Left lung (tissue), 10 donors: ENCODE results near the gene PEX5L. TPM values are rescaled to one million over a fixed set of nuclear protein-coding genes. Genes with fewer than 3 reads are reported as not detected.

Source experiments
- ATAC-seq: fragments of 200-7000 bp; cut with Tn5 transposase; one replicate; pipeline ENCODE4 v1.9.1; 2020; ENCODE audit warnings: moderate library complexity
- DNase-seq, 4 donors: peaks; one replicate each; pipeline ENCODE4 v3.0.0-alpha.2; 2013 to 2020
- H3K27ac ChIP-seq, 2 donors: fragments of 200-600 bp; sonication (generic) in 1 of 2; one replicate each; pipeline versions ENCODE4 v1.5.0 to v1.8.0; 2020 to 2021
- H3K27me3 ChIP-seq, 2 donors: fragments of 200-600 bp; sonication (generic) in 1 of 2; one replicate each; pipeline versions ENCODE4 v1.5.0 to v1.8.0; 2020 to 2021
- H3K36me3 ChIP-seq, 2 donors: fragments of 200-600 bp; sonication (generic) in 1 of 2; one replicate each; pipeline versions ENCODE4 v1.5.0 to v1.8.0; 2020 to 2021
- H3K4me1 ChIP-seq, 2 donors: fragments of 200-600 bp; one replicate each; pipeline ENCODE4 v1.8.0; 2021
- H3K4me3 ChIP-seq, 2 donors: fragments of 200-600 bp; sonication (generic) in 1 of 2; one replicate each; pipeline versions ENCODE4 v1.5.0 to v1.8.0; 2020 to 2021; ENCODE audit warnings: mild to moderate bottlenecking in 1 of 2
- H3K9me3 ChIP-seq, 2 donors: fragments of 200-600 bp; sonication (generic) in 1 of 2; one replicate each; pipeline versions ENCODE4 v1.5.0 to v1.8.0; 2020 to 2021
- CTCF ChIP-seq, 2 donors: fragments of 200-600 bp; sonication (generic) in 1 of 2; IDR thresholded peaks; one replicate each; pipeline versions ENCODE4 v1.5.0 to v1.8.0; 2021; ENCODE audit warnings: antibody characterized with exemption in 2 of 2
- intact Hi-C, 2 donors: fragments of 100-400 bp; cut with DNase I; formaldehyde crosslinking; loops; one replicate each; pipeline versions ENCODE4 v1.11.2 to v1.14.2; 2022
- polyA plus RNA-seq, 6 donors: library from polyadenylated mRNA; unstranded; fragments of 120-200 nt; gene quantifications; one replicate each; pipeline ENCODE4 v1.2.1, GENCODE V29; 2013; ENCODE audit not compliant: insufficient read length in 6 of 6
- total RNA-seq, 2 donors: library from RNA; stranded (reverse); fragmentation: NEBNext Ultra II Directional; extraction: Animal tissue kit (Norgen Biotek cat#: 25700); gene quantifications; one replicate each; pipeline ENCODE4 v1.2.1, GENCODE V29; 2021
- donor health status: DM: no; HTN: yes; CAD: no.
- donor health status: DM: no; HTN: no; CAD: no.

The PEX5L gene
- total and polyA plus RNA-seq, 8 donors: 0.33 to 0.63 (median 0.49) TPM; not detected in 2

- Histone ChIP-seq H3K27me3 (no peaks in the 10 kb centered on the region), H3K27ac (no peak overlapping the region), H3K36me3 (no peaks in the 10 kb centered on the region), H3K9me3 (no peaks in the 10 kb centered on the region), H3K4me3 (no peak overlapping the region), H3K4me1 (no peaks in the 10 kb centered on the region)
- DNase-seq (no peak), ATAC-seq (peak; percentile 65)
- TF ChIP-seq CTCF (IDR thresholded peaks at IDR 0.05): no peak
- intact Hi-C loops: no loop called here
These were observed 184.4 kb downstream of the PEX5L start for GRCh38 chr3:179852142-179852905.

GRCh38 chr3:179848711-179849110 is 188.0 kb downstream of the PEX5L start:
- DNase-seq (no peak), ATAC-seq (no peak)
- no peak for TF ChIP-seq CTCF (IDR thresholded peaks at IDR 0.05)
- no peaks in the 10 kb centered on the region for H3K9me3 ChIP-seq
- no peaks in the 10 kb centered on the region for H3K27me3 ChIP-seq
- intact Hi-C loops: no loop called here
- H3K36me3 ChIP-seq: no peaks in the 10 kb centered on the region
- H3K4me3 ChIP-seq: no peak overlapping the region
- H3K4me1 ChIP-seq: no peaks in the 10 kb centered on the region
- H3K27ac ChIP-seq: no peak overlapping the region

GRCh38 chr3:179842061-179842460 is 194.7 kb downstream of the PEX5L start:
- Histone ChIP-seq H3K9me3 (no peaks in the 10 kb centered on the region), H3K27ac (no peak overlapping the region), H3K4me1 (no peaks in the 10 kb centered on the region), H3K27me3 (no peaks in the 10 kb centered on the region), H3K4me3 (no peak overlapping the region), H3K36me3 (no peaks in the 10 kb centered on the region)
- no peak for ATAC-seq
- intact Hi-C loops: no loop called here
- TF ChIP-seq CTCF (IDR thresholded peaks at IDR 0.05): no peak
- DNase-seq: no peak

- H3K4me3 ChIP-seq: no peak overlapping the region
- intact Hi-C loops: no loop called here
- no peaks in the 10 kb centered on the region for H3K36me3 ChIP-seq
- ATAC-seq (no peak), DNase-seq (no peak)
- no peaks in the 10 kb centered on the region for H3K9me3 ChIP-seq
- no peaks in the 10 kb centered on the region for H3K27me3 ChIP-seq
- H3K4me1 ChIP-seq: no peaks in the 10 kb centered on the region
- TF ChIP-seq CTCF (IDR thresholded peaks at IDR 0.05): no peak
- no peak overlapping the region for H3K27ac ChIP-seq
These were observed 195.8 kb downstream of the PEX5L start for GRCh38 chr3:179840985-179841384.

- no peak overlapping the region for H3K4me3 ChIP-seq
- intact Hi-C loops: no loop called here
- no peaks in the 10 kb centered on the region for H3K4me1 ChIP-seq
- DNase-seq (no peak), ATAC-seq (peak; percentile 17)
- no peak for TF ChIP-seq CTCF (IDR thresholded peaks at IDR 0.05)
- H3K36me3 ChIP-seq: no peaks in the 10 kb centered on the region
- no peaks in the 10 kb centered on the region for H3K27me3 ChIP-seq
- H3K27ac ChIP-seq: no peak overlapping the region
- no peaks in the 10 kb centered on the region for H3K9me3 ChIP-seq
These were observed 199.4 kb downstream of the PEX5L start for GRCh38 chr3:179837374-179837773.
